ENCODE data around the gene TRMT2A.
"Not testable (repeated sequence)": the region's sequence is repeated elsewhere in the genome, so short reads cannot be mapped to it uniquely, and the experiment has no call there.

Gene TRMT2A

DNA sequence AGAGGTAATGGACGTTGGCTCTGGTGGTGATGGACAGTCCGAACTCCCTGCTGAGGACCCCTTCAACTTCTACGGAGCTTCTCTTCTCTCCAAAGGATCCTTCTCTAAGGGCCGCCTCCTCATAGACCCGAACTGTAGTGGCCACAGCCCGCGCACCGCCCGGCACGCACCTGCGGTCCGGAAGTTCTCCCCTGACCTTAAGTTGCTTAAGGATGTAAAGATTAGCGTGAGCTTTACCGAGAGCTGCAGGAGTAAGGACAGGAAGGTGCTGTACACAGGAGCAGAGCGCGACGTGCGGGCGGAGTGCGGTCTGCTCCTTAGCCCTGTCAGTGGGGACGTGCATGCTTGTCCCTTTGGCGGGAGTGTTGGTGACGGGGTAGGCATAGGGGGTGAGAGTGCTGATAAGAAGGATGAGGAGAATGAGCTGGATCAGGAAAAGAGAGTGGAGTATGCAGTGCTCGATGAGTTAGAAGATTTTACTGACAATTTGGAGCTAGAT lies 30.9 kb downstream of the TRMT2A start:
- DNase-seq (ENCODE audit: low read depth in 2 of 2), result no peak

GRCh38 chr22:20085651-20086050 lies 31.4 kb downstream of the TRMT2A start:
- no peak for DNase-seq (ENCODE audit: low read depth in 2 of 2)

GRCh38 chr22:20084547-20085413 lies 32.2 kb downstream of the TRMT2A start:
- no peak for DNase-seq (ENCODE audit: low read depth in 2 of 2)

DNA sequence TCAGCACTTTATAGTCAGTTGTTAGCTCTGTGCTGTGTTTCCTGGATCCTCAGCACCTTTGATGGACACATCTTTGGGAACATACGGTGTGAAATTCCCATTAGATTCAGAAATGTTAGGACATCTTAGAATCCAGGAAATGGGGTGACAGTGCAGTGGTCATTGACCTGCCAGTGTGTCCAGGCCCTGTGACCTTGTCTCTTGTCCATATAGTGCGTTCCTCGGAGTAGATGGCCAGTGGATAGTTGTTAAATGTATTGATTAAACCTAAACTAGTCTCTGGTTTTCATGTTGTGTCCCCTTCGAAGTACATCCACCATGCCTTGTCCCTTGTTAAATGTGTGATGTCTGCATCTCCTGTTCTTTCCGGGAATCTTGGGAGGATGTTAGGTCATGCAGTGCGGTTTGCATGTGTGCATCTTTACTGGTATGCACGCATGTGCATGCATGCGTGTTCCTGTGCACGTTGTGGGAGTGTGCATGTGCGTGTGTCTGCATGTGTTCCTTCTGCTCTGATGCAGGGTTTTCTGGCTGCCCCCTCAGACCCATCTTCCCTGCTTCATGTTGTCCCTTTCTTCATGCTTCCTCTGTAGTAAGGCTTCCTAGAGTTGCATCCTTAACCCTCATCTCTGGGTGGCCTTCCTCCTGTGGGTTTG lies 33.0 kb downstream of the TRMT2A start:
- DNase-seq (ENCODE audit: low read depth in 2 of 2), result no peak

DNA sequence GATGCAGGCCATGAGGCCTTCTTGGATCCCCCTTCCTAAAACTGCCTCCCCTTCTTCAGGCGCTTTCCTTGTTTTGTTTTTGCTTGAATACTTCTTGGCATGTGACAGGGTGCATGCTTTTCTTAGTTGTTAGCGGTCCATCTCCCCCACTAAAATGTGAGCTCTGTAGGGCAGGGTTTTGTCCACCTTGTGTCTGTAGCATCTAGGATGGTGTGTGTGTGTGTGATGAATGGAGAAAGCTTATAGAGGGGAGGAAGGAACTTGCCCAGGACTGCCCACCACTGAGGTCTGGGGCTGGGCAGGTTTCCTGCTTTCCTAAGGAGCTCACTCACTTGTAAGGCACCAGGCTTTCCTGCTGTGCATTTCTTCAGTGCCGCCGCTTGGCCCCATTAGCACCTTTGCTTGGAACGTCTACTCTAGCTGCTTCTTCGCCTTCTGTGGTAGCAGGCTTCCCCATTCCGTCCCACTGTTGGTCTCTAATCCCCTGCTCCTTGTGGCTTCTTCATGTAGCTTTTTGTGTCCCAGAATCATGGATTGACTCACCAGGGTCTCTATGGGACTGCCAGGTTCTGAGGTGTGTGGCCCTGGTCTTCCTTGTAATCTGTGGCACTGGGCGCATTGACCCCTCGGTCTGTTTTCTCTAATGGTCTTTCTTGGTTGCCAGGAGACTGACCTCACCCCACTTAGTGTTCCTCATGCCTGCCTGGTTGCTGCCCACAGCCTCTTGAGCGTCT lies 33.7 kb downstream of the TRMT2A start:
- DNase-seq (ENCODE audit: low read depth in 2 of 2), result no peak

DNA sequence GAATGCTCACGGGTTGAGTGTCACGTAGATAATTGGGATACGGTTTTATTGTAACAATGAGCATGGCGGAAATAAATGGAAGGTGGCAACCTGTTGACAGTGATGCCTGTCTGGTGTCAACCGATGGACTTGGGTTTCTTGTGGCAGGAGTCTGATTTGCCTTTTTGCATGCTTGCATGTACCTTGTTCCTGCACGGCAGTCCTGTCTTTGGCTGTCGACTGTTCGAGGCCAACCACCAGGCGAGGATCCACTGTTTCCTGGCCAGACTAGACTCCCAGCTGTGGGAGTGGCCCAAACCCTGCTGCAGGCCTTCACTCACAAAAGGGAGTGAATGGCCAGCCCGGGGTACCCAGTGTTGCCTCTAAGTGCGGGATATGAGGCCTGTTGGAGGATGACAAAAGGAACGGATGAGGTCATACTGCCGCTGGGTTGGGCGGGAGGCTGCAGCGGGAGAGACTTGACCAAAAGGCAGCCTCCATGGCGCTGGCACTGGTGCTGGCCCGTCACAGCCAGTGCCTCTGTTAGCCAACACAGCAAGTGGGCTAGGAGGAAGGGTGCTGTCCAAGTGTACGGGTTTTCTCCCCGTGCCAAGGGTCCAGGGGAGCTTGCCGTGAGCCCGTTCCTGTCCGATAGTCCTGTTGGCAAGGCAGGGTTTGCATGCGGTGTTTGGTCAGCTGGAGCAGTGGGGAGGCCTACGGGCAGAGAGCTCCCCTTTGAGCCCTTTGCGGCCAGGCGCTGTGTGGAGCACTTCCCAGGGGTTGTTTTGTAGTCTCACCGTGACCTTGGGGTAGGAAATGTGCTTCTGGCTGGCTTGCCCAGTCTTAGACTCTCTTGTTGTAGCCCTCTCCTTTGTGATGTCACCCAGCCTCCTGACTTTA lies 36.0 kb downstream of the TRMT2A start:
- no peak for DNase-seq (ENCODE audit: low read depth in 2 of 2)

- peak; percentile 29 to 58 for DNase-seq (ENCODE audit: low read depth in 2 of 2)
Measured at GRCh38 chr22:20080445-20080775, 36.6 kb downstream of the TRMT2A start.

GRCh38 chr22:20079745-20080444 lies 37.1 kb downstream of the TRMT2A start, which contains the start of gene DGCR8:
TSS of gene DGCR8 (plus strand) at chr22:20080241. CDS start at chr22:20085964, 5,723 bp downstream.
- peak; percentile 37 to 39 for DNase-seq (ENCODE audit: low read depth in 2 of 2)

DNA sequence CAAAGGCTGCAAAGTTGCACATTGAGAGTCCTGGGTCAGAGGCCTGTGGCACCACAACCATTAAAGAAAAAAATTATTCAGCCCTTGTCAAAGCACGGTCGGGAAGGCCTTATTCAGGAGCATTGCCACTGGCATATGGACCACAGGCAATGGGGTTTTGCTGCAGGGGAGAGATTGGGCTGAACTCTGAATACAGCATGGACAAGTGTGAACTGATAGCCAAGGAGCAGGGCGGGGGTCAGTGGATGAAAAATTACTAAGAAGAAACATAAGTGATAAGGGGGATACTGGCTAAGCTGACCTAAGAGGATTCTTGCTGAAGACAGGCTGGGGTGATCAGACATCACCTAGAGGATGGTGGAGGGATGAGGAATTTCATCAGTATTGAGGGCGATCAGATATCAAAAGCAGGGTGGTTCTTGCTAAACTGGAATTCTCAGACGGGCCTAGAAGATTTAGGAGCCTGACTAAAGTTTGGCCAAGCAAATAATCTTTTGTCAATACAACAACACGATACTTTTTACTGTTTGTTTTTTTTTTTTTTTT lies 40.3 kb downstream of the TRMT2A start:
- DNase-seq (ENCODE audit: low read depth in 2 of 2), result no peak

GRCh38 chr22:20071524-20071972 lies 45.5 kb downstream of the TRMT2A start:
- no peak for DNase-seq (ENCODE audit: low read depth in 2 of 2)

DNA sequence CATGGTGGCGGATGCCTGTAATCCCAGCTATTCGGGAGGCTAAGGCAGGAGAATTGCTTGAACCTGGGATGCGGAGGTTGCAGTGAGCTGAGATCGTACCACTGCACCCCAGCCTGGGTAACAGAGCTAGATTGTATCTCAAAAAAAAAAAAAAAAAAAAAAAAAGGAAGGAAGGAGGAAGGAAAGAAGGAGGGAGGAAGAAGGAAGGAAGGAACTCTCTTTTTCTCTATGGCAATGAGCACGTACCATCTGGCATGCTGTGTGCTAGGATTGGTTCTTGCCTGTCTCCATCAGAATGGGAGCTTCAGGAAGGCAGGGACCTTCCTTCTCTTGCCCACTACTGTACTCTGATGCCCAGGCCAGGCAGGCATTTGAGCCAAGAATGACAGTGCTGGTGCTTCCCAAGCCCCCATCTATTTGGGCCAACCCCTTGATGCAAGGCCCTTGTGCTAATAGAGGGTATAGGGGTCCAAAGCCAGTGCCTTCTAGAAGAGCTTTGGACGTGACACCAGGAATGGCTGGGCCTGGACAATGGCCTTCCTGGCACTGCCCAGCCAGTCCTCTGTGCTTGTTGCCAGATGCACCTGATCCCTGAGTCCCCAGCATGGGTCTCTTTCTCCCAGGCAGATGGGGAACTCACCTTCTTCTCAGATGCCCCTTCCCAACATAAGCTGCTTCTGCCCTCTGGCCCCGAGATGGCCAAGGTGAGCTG lies 47.5 kb downstream of the TRMT2A start:
- DNase-seq (ENCODE audit: low read depth in 2 of 2), result no peak

DNA sequence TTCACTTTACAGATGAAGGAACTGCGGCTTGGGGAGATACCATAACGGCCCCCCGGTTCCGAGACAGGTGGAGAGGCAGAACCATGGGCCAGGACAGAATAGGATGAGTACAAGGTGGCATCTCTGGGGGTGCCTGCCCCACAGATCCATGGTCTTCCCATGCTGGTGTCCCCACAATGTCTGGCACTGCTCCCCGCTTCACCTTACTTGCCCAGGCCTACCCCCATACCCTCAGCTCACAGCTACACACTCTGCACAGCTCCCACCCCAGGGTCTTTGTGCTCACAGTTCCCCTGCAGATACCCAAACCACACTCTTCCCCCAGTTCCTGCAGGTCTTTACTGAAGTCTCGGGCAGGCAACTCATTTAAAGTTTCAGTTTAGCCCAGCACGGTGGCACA lies 48.4 kb downstream of the TRMT2A start:
- no peak for DNase-seq (ENCODE audit: low read depth in 2 of 2)

DNA sequence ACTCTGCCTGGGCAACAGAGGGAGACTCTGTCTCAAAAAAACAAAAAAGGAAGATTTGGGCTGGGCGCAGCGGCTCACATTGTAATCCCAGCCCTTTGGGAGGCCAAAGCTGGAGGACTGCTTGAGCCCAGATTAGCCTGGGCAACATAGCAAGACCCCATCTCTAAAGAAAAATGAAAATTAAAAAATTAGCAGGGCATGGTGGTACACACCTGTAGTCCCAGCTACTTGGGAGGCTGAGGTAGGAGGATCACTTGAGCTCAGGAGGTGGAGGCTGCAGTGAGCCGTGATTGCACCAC lies 49.7 kb downstream of the TRMT2A start:
- not testable (repeated sequence) for DNase-seq (ENCODE audit: low read depth in 2 of 2)

GRCh38 chr22:20066617-20067383 lies 50.2 kb downstream of the TRMT2A start:
- no peak for DNase-seq (ENCODE audit: low read depth in 2 of 2)

DNA sequence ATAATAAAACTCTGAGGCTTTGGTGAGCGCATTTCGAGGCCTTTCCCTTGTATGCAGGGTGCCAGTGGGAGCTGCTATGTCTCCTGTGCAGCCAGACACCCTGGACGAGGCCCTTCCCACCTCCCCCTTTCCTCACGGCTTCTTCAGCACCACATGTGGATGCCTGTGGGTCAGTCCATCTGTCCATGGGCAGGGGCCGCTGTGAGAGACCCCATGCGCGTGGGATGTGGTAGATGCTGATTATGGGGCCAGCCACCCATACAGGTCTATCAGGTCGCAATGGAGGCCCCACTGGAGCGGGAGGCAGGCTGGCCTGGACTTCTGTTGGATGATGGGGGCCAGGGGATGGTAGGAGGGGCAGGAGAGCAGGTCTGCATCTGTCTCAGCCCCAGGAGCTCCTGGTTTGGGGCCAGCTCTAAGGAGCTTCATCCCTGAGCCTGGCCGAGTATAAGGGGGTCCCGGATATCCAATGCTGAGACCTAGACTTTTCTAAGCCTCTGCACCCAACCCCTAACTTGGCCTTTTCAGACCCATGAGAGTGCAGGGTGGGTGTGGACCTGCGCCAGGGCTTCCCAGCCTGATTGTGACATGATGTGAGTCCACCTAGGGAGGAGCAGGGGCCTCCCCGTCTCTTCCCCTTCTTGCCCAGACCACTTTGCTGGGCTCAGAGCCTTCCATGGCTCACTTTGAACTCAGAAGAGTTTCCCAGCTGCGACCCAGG lies 51.0 kb downstream of the TRMT2A start:
- no peak for DNase-seq (ENCODE audit: low read depth in 2 of 2)

- DNase-seq (ENCODE audit: low read depth in 2 of 2), result no peak
Measured at GRCh38 chr22:20064545-20065262, 52.3 kb downstream of the TRMT2A start.

GRCh38 chr22:20064140-20064480 lies 52.9 kb downstream of the TRMT2A start:
- DNase-seq (ENCODE audit: low read depth in 2 of 2), result no peak

Measured in stimulated activated CD8-positive, alpha-beta memory T cell treated with anti-CD3 and anti-CD28 coated beads, Interleukin-2, amount 100 ng/mL, for 1 hour (primary cell).